Neural cell (in vitro differentiated cells): ENCODE results near the gene ATP5PO. TPM values are rescaled to one million over a fixed set of nuclear protein-coding genes. Genes with fewer than 3 reads are reported as not detected.
A peak's percentile ranks its signal among the peaks of the same experiment; 100 is the strongest.

Source experiments
- H2AFZ ChIP-seq: fragments of 200-600, 300-800 bp; sonication (generic), shearing (Covaris generic); 2 replicates; pipeline ENCODE4 v1.6.0; 2014; ENCODE audit warnings: low read depth, mild to moderate bottlenecking, antibody characterized with exemption, low read length, moderate library complexity
- H3F3A ChIP-seq: fragments of 200-600 bp; shearing (Covaris generic); 2 replicates; pipeline ENCODE4 v1.6.1; 2016; ENCODE audit warnings: mild to moderate bottlenecking, moderate library complexity, mixed read lengths, antibody characterized with exemption, low read length; ENCODE audit not compliant: insufficient read depth, poor library complexity, severe bottlenecking
- H3K27ac ChIP-seq: fragments of 200-600, 300-800 bp; sonication (generic), shearing (Covaris generic); 2 replicates; pipeline ENCODE4 v1.5.1; 2014; ENCODE audit warnings: mild to moderate bottlenecking, low read length, moderate library complexity
- H3K27me3 ChIP-seq: fragments of 300-800, 200-600 bp; sonication (generic), shearing (Covaris generic); 2 replicates; pipeline ENCODE4 v1.6.0; 2014; ENCODE audit warnings: mild to moderate bottlenecking, low read depth, low read length, moderate library complexity; ENCODE audit not compliant: insufficient read depth
- H3K36me3 ChIP-seq: fragments of 300-800, 200-600 bp; sonication (generic), shearing (Covaris generic); 2 replicates; pipeline ENCODE4 v1.5.1; 2014; ENCODE audit warnings: mild to moderate bottlenecking, antibody characterized with exemption, low read length, moderate library complexity; ENCODE audit not compliant: insufficient read depth
- H3K4me2 ChIP-seq: fragments of 300-800, 200-600 bp; sonication (generic), shearing (Covaris generic); 2 replicates; pipeline ENCODE4 v1.6.0; 2014; ENCODE audit warnings: mild to moderate bottlenecking, low read length
- H3K4me3 ChIP-seq: fragments of 300-800, 200-600 bp; sonication (generic), shearing (Covaris generic); 2 replicates; pipeline ENCODE4 v1.5.1; 2014; ENCODE audit warnings: mild to moderate bottlenecking, low read length, moderate library complexity
- H3K79me2 ChIP-seq: fragments of 200-600 bp; shearing (Covaris generic); replicated peaks from 2 replicates; pipeline ENCODE4 v1.6.0; 2014; ENCODE audit warnings: mild to moderate bottlenecking, low read length, moderate library complexity; ENCODE audit not compliant: insufficient read depth
- H3K9ac ChIP-seq: fragments of 300-800, 200-600 bp; sonication (generic), shearing (Covaris generic); 2 replicates; pipeline ENCODE4 v1.6.1; 2016; ENCODE audit warnings: mild to moderate bottlenecking, low read length, mixed read lengths
- H3K9me2 ChIP-seq: fragments of 200-600 bp; shearing (Covaris generic); 2 replicates; pipeline ENCODE4 v1.6.1; 2016; ENCODE audit warnings: mild to moderate bottlenecking, low read length, mixed read lengths; ENCODE audit not compliant: insufficient read depth
- H3K9me3 ChIP-seq: fragments of 200-600, 300-800 bp; sonication (generic), shearing (Covaris generic); 2 replicates; pipeline ENCODE4 v1.6.1; 2016; ENCODE audit warnings: mild to moderate bottlenecking, mixed run types, low read length, moderate library complexity, mixed read lengths
- H4K20me1 ChIP-seq: fragments of 200-600 bp; shearing (Covaris generic); 2 replicates; pipeline ENCODE4 v1.6.1; 2016; ENCODE audit warnings: mild to moderate bottlenecking, mixed run types; ENCODE audit not compliant: insufficient read depth
- CTCF ChIP-seq: fragments of 450-650 bp; IDR thresholded peaks from 2 replicates; pipeline ENCODE4 v1.5.1; 2014; ENCODE audit warnings: antibody characterized with exemption, mild to moderate bottlenecking, moderate library complexity; ENCODE audit not compliant: poor library complexity, severe bottlenecking
- EP300 ChIP-seq: fragments of 450-650 bp; conservative IDR thresholded peaks from 2 replicates; pipeline ENCODE4 v1.6.1; 2014; ENCODE audit warnings: antibody characterized with exemption, mild to moderate bottlenecking, moderate library complexity; ENCODE audit not compliant: poor library complexity, severe bottlenecking
- EZH2 ChIP-seq: fragments of 200-600, 300-800 bp; shearing (Covaris generic), sonication (generic); IDR thresholded peaks from 2 replicates; pipeline ENCODE4 v1.6.1; 2014; ENCODE audit warnings: antibody characterized with exemption, low read length, borderline replicate concordance, mild to moderate bottlenecking; ENCODE audit not compliant: insufficient read depth, poor library complexity, severe bottlenecking
- MXI1 ChIP-seq: fragments of 450-650 bp; conservative IDR thresholded peaks from 2 replicates; pipeline ENCODE4 v1.6.1; 2014; ENCODE audit warnings: antibody characterized with exemption, mild to moderate bottlenecking; ENCODE audit not compliant: poor library complexity, severe bottlenecking
- POLR2AphosphoS5 ChIP-seq: IDR thresholded peaks from 2 replicates; pipeline ENCODE4 v1.6.1; 2012
- RAD21 ChIP-seq: fragments of 450-650 bp; conservative IDR thresholded peaks from 2 replicates; pipeline ENCODE4 v1.6.1; 2014; ENCODE audit warnings: antibody characterized with exemption, mild to moderate bottlenecking, moderate library complexity
- REST ChIP-seq: IDR thresholded peaks from 2 replicates; pipeline ENCODE4 v1.6.1; 2012; ENCODE audit warnings: borderline replicate concordance
- SMC3 ChIP-seq: fragments of 450-650 bp; conservative IDR thresholded peaks from 2 replicates; pipeline ENCODE4 v1.6.1; 2014; ENCODE audit warnings: antibody characterized with exemption, mild to moderate bottlenecking, moderate library complexity; ENCODE audit not compliant: poor library complexity
- TAF1 ChIP-seq: IDR thresholded peaks from 2 replicates; pipeline ENCODE4 v1.6.1; 2012; ENCODE audit warnings: low read depth
- polyA plus RNA-seq: library from polyadenylated mRNA; depleted of rRNA; stranded (reverse); fragments of >200 nt; gene quantifications from 2 replicates; pipeline ENCODE4 v1.2.3, GENCODE V29; 2014

ATP5PO gene
- polyA plus RNA-seq, 1 donor from 2014 or later, result 439 TPM

GRCh38 chr21:33950431-33951079 is 35.0 kb upstream of the ATP5PO start:
- Histone ChIP-seq H3K9me2 (peaks cover 2% of the 10 kb centered on the region), H3K9me3 (no peaks in the 10 kb centered on the region), H2AFZ (no peak overlapping the region), H3K27ac (no peak overlapping the region), H3K9ac (no peak overlapping the region), H3K4me3 (no peak overlapping the region), H3K27me3 (no peaks in the 10 kb centered on the region), H4K20me1 (no peaks in the 10 kb centered on the region), H3K4me2 (no peak overlapping the region), H3F3A (no peaks in the 10 kb centered on the region), H3K36me3 (no peaks in the 10 kb centered on the region), H3K79me2 (no peaks in the 10 kb centered on the region)
- TF ChIP-seq REST (no peak), RAD21 (no peak), EZH2 (no peak), POLR2AphosphoS5 (no peak), MXI1 (no peak), TAF1 (no peak), EP300 (no peak), CTCF (no peak), SMC3 (no peak)

GRCh38 chr21:33949516-33950430 is 34.2 kb upstream of the ATP5PO start:
- no peak for TF ChIP-seq CTCF
- TF ChIP-seq TAF1, result no peak
- no peak for TF ChIP-seq RAD21
- no peak for TF ChIP-seq MXI1
- TF ChIP-seq REST, result no peak
- no peak for TF ChIP-seq EZH2
- TF ChIP-seq SMC3, result no peak
- no peak for TF ChIP-seq POLR2AphosphoS5
- no peak for TF ChIP-seq EP300
- Histone ChIP-seq H3K9me2 (peaks cover 2% of the 10 kb centered on the region), H3F3A (no peaks in the 10 kb centered on the region), H3K79me2 (no peaks in the 10 kb centered on the region), H3K4me3 (no peak overlapping the region), H2AFZ (peak overlapping the region; percentile 86), H3K27me3 (no peaks in the 10 kb centered on the region), H3K4me2 (no peak overlapping the region), H3K36me3 (no peaks in the 10 kb centered on the region), H3K27ac (peak overlapping the region; percentile 98), H3K9ac (peak overlapping the region; percentile 74), H3K9me3 (no peaks in the 10 kb centered on the region), H4K20me1 (no peaks in the 10 kb centered on the region)
